Measurements from ENCODE around the gene TOMM40.

- no peak for TF ChIP-seq TAF1 (IDR thresholded peaks at IDR 0.05; ENCODE audit: borderline replicate concordance, insufficient read depth, low read length)
- TF ChIP-seq REST (IDR thresholded peaks at IDR 0.05; ENCODE audit: insufficient read depth in 1 of 2, low read depth in 2 of 2, low read length in 2 of 2) = no peak
Observed at GRCh38 chr19:44869733-44870470, 21.2 kb upstream of the TOMM40 start.
